AG04450 (cell line): ENCODE measurements around the gene FREM1. TPM values are rescaled to one million over a fixed set of nuclear protein-coding genes. Genes with fewer than 3 reads are reported as not detected.

Experiments used
- CTCF ChIA-PET: fragments of 300-600, 350-600 bp; formaldehyde crosslinking; extraction: SDS; loops from one replicate; lab custom pipeline; 2022; ENCODE audit warnings: antibody characterized with exemption, inconsistent platforms; lab: Charles Lee
- POLR2A ChIA-PET: fragments of 350-600 bp; formaldehyde crosslinking; extraction: SDS; loops from one replicate; lab custom pipeline; 2021; ENCODE audit warnings: antibody characterized with exemption, inconsistent platforms; lab: Yijun Ruan, JAX
- DNase-seq: peaks from one replicate; pipeline ENCODE4 v3.0.0-alpha.2; 2011; ENCODE audit warnings: low read depth, low spot score
- H3K27ac ChIP-seq: one replicate; pipeline ENCODE4 v1.5.1; 2012; ENCODE audit warnings: low read depth, low read length, control low read depth
- H3K27me3 ChIP-seq: one replicate; pipeline ENCODE4 v1.6.0; 2012; ENCODE audit warnings: low read length; ENCODE audit not compliant: control insufficient read depth, insufficient read depth
- H3K4me3 ChIP-seq: 2 replicates; pipeline ENCODE4 v1.5.1; 2011; ENCODE audit warnings: mild to moderate bottlenecking, low read depth, low read length, control low read depth
- H3K9me3 ChIP-seq: 2 replicates; pipeline ENCODE4 v1.5.1; 2012; ENCODE audit warnings: low read length; ENCODE audit not compliant: control insufficient read depth, insufficient read depth
- CTCF ChIP-seq: IDR thresholded peaks from 2 replicates; pipeline ENCODE4 v1.5.1; 2011; ENCODE audit warnings: low read depth, low read length, control low read depth, inconsistent platforms
- polyA plus RNA-seq: library from polyadenylated mRNA; depleted of rRNA; stranded (reverse); fragments of >200 nt; gene quantifications from 2 replicates; pipeline ENCODE4 v1.2.3, GENCODE V29; 2011

Gene FREM1
- polyA plus RNA-seq, 1 experiment: not detected

- no peak for TF ChIP-seq CTCF
- Histone ChIP-seq H3K27me3 (no peaks in the 10 kb centered on the region), H3K9me3 (no peaks in the 10 kb centered on the region), H3K4me3 (no peak overlapping the region), H3K27ac (no peak overlapping the region)
- ChIA-PET CTCF (no interaction called here), POLR2A (no interaction called here)
- no peak for DNase-seq
Observed at GRCh38 chr9:14790628-14791027, 119.6 kb downstream of the FREM1 start.

GRCh38 chr9:14788846-14789245, 121.4 kb downstream of the FREM1 start:
- TF ChIP-seq CTCF: no peak
- no peak for DNase-seq
- Histone ChIP-seq H3K27ac (no peak overlapping the region), H3K27me3 (no peaks in the 10 kb centered on the region), H3K4me3 (no peak overlapping the region), H3K9me3 (no peaks in the 10 kb centered on the region)
- ChIA-PET CTCF (no interaction called here), POLR2A (no interaction called here)

GRCh38 chr9:14783358-14783757, 126.9 kb downstream of the FREM1 start:
- H3K27ac ChIP-seq: no peak overlapping the region
- TF ChIP-seq CTCF: no peak
- no peak for DNase-seq
- H3K27me3 ChIP-seq: no peaks in the 10 kb centered on the region
- no peaks in the 10 kb centered on the region for H3K9me3 ChIP-seq
- ChIA-PET POLR2A (no interaction called here), CTCF (interaction anchor here (1.8 kb wide), 1 partner anchor 14 kb away, joined by 5 read pairs; no protein-coding TSS in a partner anchor)
- no peak overlapping the region for H3K4me3 ChIP-seq

GRCh38 chr9:14782286-14783051, 127.8 kb downstream of the FREM1 start:
- Histone ChIP-seq H3K4me3 (no peak overlapping the region), H3K27me3 (no peaks in the 10 kb centered on the region), H3K9me3 (no peaks in the 10 kb centered on the region), H3K27ac (no peak overlapping the region)
- POLR2A ChIA-PET: no interaction called here
- TF ChIP-seq CTCF: no peak
- CTCF ChIA-PET: interaction anchor here (0.9 kb wide), 1 partner anchor 14 kb away, joined by 5 read pairs; no protein-coding TSS in a partner anchor
- DNase-seq: no peak

- no peak overlapping the region for H3K27ac ChIP-seq
- ChIA-PET POLR2A (no interaction called here), CTCF (interaction anchor here (2.3 kb wide), 1 partner anchor 12 kb away, joined by 9 read pairs; no protein-coding TSS in a partner anchor)
- no peaks in the 10 kb centered on the region for H3K9me3 ChIP-seq
- no peaks in the 10 kb centered on the region for H3K27me3 ChIP-seq
- H3K4me3 ChIP-seq: no peak overlapping the region
- DNase-seq: no peak
- no peak for TF ChIP-seq CTCF
Observed at GRCh38 chr9:14780693-14781092, 129.5 kb downstream of the FREM1 start.
